AG09309 (cell line): Measurements from ENCODE around the gene FILIP1L.

Experiments used
- DNase-seq: peaks from one replicate; pipeline ENCODE4 v3.0.0-alpha.2; 2010; ENCODE audit warnings: low read depth
- H3K4me3 ChIP-seq: 2 replicates; pipeline ENCODE4 v1.5.1; 2011; ENCODE audit warnings: mild to moderate bottlenecking, low read depth, low read length, moderate library complexity; ENCODE audit not compliant: control insufficient read depth
- CTCF ChIP-seq: IDR thresholded peaks from 2 replicates; pipeline ENCODE4 v1.5.1; 2011; ENCODE audit warnings: mild to moderate bottlenecking, low read depth, low read length, inconsistent platforms; ENCODE audit not compliant: insufficient read depth, control insufficient read depth; ENCODE audit errors: missing control alignments

FILIP1L gene

GRCh38 chr3:99872923-99873254, 241.4 kb downstream of the FILIP1L start:
- DNase-seq = no peak
- H3K4me3 ChIP-seq = no peak overlapping the region
- TF ChIP-seq CTCF = no peak

- no peak for DNase-seq
- no peak overlapping the region for H3K4me3 ChIP-seq
- TF ChIP-seq CTCF = no peak
Observed at GRCh38 chr3:99871231-99872045, 242.9 kb downstream of the FILIP1L start.

- H3K4me3 ChIP-seq = no peak overlapping the region
- TF ChIP-seq CTCF = no peak
- no peak for DNase-seq
Observed at GRCh38 chr3:99870712-99871111, 243.6 kb downstream of the FILIP1L start.

- TF ChIP-seq CTCF = no peak
- no peak overlapping the region for H3K4me3 ChIP-seq
- no peak for DNase-seq
Observed at GRCh38 chr3:99869621-99870020, 244.7 kb downstream of the FILIP1L start.

GRCh38 chr3:99868311-99868646, 246.0 kb downstream of the FILIP1L start:
- no peak for DNase-seq
- H3K4me3 ChIP-seq = no peak overlapping the region
- no peak for TF ChIP-seq CTCF

GRCh38 chr3:99867594-99868310, 246.5 kb downstream of the FILIP1L start:
- no peak for DNase-seq
- no peak for TF ChIP-seq CTCF
- no peak overlapping the region for H3K4me3 ChIP-seq
